Vagina (tissue), 2 donors: ENCODE results near the gene NXPH1.

Experiments used
- POLR2A ChIP-seq, 2 donors: fragments of 450-650 bp; IDR thresholded peaks; one replicate each; pipeline ENCODE4 v1.6.1; 2017; ENCODE audit warnings: antibody characterized with exemption in 2 of 2, mild to moderate bottlenecking in 2 of 2, moderate library complexity in 2 of 2
- TF ChIP-seq, protein P1 (sequence below), 3 experiments: fragments of 450-650 bp in 2 of 3; fragments of 200-600 bp in 1 of 3; sonication (generic) in 1 of 3; IDR thresholded peaks; one replicate each; pipeline ENCODE4 v1.5.1; 2017 to 2019; ENCODE audit warnings: antibody characterized with exemption in 3 of 3, mild to moderate bottlenecking in 2 of 3, moderate library complexity in 2 of 3

DNA sequence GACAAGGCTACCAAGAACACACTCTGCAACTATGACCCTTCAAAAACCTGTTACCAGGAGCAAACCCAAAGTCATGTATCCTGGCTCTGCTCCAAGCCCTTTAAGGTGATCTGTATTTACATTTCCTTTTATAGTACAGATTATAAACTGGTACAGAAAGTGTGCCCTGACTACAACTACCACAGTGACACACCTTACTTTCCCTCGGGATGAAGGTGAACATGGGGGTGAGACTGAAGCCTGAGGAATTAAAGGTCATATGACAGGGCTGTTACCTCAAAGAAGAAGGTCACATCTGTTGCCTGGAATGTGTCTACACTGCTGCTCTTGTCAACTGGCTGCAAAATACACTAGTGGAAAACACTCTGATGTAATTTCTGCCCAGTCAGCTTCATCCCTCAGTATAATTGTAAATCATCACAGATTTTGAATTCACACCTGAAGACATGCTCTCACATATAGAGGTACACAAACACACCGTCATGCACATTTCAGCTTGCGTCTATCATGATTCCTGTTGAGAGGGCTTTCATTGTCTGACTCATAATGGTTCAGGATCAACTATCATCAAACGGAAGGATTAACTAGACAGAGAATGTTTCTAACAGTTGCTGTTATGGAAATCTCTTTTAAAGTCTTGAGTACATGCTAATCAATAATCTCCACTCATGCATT, 318.3 kb downstream of the NXPH1 start:
- TF ChIP-seq, protein P1, sequence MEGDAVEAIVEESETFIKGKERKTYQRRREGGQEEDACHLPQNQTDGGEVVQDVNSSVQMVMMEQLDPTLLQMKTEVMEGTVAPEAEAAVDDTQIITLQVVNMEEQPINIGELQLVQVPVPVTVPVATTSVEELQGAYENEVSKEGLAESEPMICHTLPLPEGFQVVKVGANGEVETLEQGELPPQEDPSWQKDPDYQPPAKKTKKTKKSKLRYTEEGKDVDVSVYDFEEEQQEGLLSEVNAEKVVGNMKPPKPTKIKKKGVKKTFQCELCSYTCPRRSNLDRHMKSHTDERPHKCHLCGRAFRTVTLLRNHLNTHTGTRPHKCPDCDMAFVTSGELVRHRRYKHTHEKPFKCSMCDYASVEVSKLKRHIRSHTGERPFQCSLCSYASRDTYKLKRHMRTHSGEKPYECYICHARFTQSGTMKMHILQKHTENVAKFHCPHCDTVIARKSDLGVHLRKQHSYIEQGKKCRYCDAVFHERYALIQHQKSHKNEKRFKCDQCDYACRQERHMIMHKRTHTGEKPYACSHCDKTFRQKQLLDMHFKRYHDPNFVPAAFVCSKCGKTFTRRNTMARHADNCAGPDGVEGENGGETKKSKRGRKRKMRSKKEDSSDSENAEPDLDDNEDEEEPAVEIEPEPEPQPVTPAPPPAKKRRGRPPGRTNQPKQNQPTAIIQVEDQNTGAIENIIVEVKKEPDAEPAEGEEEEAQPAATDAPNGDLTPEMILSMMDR (IDR thresholded peaks at IDR 0.05), result no peak
- TF ChIP-seq POLR2A (IDR thresholded peaks at IDR 0.05), result no peak
